HG03025 (cell line): ENCODE results near the gene GCLC.
A peak's percentile ranks its signal among the peaks of the same experiment; 100 is the strongest.
"Not testable (repeated sequence)": the region's sequence is repeated elsewhere in the genome, so short reads cannot be mapped to it uniquely, and the experiment has no call there.

Experiments used
- ATAC-seq: cut with Tn5 transposase; IDR thresholded peaks from one replicate; pipeline ENCODE4 v1.9.1; 2021; ENCODE audit warnings: mild to moderate bottlenecking, moderate library complexity; ENCODE audit not compliant: unreplicated experiment, low FRiP score

GCLC gene

GRCh38 chr6:53564401-53565065, 19.6 kb upstream of the GCLC start:
- ATAC-seq: no peak

DNA sequence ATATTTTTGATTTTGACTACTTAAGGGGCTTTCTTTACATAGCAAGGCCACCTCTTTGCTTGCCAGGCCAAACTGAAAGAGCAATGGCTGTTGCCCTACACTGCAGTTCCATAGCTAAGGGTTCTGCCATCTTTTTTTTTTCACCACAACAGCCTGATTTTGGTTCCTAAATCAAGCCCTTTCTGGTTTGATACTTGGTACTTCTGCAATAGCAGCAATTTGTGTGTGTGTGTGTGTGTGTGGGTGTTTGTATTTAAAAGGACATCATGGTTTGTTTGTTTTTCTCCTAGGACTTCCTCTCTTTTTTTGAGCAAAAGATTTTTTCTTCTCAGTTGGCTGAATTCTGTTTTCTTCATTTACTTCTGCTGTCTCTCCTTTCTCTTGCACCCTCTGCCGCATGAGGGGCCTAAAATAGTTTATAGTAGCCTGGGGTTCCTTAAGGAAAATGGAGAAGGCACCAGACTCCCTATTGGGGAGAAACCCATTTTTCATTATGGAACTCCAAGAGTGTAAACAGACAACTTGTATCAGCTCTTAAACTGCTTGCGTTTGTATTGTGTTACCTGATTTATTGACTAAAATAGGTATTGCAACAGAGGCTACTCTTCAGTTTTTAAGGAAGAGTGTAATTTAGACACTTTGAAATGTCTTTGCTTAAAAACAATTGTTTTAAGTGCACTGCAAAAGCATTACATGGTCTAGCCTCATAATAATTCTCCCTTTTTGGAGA, 12.2 kb upstream of the GCLC start:
- ATAC-seq: no peak

GRCh38 chr6:53553600-53553999, 8.7 kb upstream of the GCLC start:
- not testable (repeated sequence) for ATAC-seq

GRCh38 chr6:53551681-53552080, 6.8 kb upstream of the GCLC start:
- not testable (repeated sequence) for ATAC-seq

GRCh38 chr6:53547811-53548496, 3.1 kb upstream of the GCLC start:
- ATAC-seq: peak; percentile 79

- peak; percentile 3 for ATAC-seq
Observed at GRCh38 chr6:53547166-53547810, 2.4 kb upstream of the GCLC start.

- ATAC-seq: no peak
Observed at GRCh38 chr6:53546281-53546680, 1.4 kb upstream of the GCLC start.

GRCh38 chr6:53544217-53544469, 758 bp downstream of the GCLC start:
- no peak for ATAC-seq

- no peak for ATAC-seq
Observed at GRCh38 chr6:53543359-53544216, 1.3 kb downstream of the GCLC start.

GRCh38 chr6:53541900-53542299, 3.0 kb downstream of the GCLC start:
- no peak for ATAC-seq

DNA sequence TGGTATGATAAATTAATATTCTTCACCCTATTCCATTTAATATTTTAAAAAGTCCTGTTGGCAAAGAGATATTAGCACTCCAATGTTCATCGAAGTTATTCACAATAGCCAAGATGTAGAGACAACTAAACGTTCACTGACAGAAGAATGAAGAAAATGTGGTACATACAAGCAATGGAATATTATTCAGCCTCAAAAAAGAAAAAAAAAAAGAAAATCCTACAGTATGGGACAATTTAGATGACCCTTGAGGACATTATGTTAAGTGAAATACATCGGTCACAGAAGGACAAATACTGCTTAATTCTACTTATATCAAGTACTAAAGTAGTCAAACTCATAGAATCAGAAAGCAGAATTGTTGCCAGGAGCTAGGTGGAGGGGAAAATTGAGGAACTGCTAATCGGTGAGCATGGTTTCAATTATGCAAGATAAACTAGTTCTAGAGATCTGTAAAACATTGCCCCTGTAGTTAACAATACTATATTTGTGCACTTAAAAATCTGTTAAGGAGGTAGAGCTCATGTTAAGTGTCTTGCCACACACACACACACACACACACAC, 4.7 kb downstream of the GCLC start:
- ATAC-seq: no peak

DNA sequence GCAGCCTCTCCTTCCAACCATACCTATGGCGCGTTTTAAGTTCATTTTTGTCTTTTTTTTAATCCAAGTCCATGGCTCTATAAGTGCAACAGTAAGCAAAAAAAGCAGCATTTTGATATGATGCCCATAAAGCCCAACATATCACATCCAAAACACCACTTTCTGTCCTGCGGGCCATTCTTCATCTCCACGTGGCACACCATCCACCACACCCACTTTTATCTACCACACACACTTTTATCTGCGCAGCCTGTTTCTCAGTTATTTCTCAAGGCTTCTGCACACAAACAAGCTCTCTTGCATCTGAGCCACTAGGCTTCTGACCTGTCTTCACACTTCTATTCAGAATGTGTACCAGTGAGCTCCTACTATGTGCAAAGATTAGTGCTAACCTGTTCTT, 5.3 kb downstream of the GCLC start:
- ATAC-seq: no peak

GRCh38 chr6:53536561-53536960, 8.3 kb downstream of the GCLC start:
- ATAC-seq: no peak

- ATAC-seq: no peak
Observed at GRCh38 chr6:53532942-53533341, 12.0 kb downstream of the GCLC start.

DNA sequence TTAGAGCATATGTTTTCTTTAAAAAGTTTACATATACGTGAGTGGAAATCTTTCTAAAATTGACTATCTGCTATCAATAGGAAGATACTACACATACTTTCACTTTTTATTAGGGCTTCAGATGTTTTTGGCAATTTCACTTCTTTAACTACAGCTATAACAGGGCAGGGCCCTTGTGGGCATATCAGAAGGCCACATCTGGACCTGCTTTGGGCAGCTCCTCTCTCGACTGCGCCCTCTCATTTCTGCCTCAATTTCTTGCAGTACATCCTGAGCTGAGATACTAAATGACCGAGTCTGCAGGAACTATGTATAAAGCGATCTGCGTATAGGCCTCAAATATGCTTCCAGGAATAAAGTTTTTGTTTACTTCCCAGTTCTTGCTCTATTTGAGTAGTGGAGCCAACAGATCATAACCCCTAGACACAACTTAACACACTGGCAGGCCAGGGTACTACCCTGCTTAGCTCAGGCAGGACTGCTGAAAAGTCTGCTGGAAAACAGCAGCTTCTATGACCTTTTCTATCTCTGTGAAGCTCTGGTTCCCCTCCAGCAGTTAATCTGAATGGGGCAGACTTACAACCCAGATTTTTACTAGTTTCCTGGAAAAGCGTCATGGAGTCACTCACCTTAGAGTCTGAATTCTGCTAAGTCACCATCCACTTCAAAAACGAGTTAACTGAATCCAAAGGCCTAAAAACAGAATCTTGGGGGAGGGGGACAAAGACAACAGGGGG, 12.7 kb downstream of the GCLC start:
- ATAC-seq: no peak

- ATAC-seq: no peak
Observed at GRCh38 chr6:53530780-53531386, 14.0 kb downstream of the GCLC start.

DNA sequence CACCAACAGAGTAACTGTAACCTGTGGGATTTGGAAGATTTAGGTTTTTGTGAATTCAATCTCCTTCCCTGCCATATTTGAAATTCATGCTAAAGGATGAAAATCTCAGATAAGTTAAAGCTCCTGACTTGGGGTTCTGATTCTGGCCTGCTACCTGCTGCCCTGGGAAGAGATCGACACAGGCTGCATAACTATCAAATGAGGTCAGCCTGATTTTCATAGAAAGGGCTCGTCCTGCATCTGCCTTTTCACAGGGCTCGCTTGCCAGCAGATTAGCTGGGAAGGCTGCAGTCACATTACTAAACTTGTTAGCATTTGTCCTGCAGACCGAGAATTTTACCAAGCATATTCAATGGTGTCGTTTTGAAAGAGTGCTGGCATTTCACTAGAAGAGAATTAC, 14.6 kb downstream of the GCLC start:
- ATAC-seq: no peak

- no peak for ATAC-seq
Observed at GRCh38 chr6:53529324-53530036, 15.4 kb downstream of the GCLC start.

DNA sequence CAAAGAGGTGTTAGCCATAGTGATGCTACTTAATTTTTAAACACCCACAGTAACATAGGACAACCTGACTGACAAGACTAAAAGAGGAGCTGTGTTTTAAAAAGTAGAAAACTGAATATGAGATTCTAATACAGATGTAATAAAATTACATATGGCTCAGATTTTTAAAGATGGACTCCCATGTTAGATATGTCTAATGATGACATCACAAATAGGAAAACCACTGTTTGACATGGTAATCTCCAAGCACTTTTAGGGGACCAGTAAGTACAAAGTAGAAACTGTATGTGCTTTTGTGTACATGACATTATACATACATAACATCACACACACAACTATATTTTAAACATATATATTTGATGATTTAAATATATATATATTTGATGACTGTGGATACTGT, 16.8 kb downstream of the GCLC start:
- no peak for ATAC-seq
